ENCODE data around the gene FAM180B. TPM values are rescaled to one million over a fixed set of nuclear protein-coding genes. Genes with fewer than 3 reads are reported as not detected.

FAM180B gene
- total RNA-seq, 2 donors from 2014 or later, result not detected

DNA sequence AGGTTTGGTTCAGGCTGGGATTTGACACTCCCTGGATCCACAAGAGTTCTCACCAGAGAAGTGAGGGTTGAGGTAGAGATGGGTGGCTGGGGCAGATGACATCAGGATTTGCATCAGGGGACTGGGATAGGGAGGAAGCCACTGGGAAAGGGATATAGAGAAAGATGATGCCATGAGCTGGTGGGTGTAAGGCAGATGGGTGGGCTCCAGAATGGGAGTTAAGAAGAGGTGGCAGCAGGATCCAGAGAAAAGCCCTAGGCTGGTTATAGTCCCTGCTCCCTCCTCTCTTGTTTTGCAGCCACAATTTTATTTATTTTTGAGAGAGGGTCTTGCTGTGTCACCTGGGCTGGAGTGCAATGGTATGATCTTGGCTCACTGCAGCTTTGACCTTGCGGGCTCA lies 9.5 kb downstream of the FAM180B start:
- no peak overlapping the region for H3K27ac Mint-ChIP-seq
- H3K4me3 Mint-ChIP-seq, result no peak overlapping the region
- no peaks in the 10 kb centered on the region for H3K9me3 Mint-ChIP-seq
- peaks cover 5% of the 10 kb centered on the region for H3K4me1 Mint-ChIP-seq
- no peak for ATAC-seq (replicated peaks)
- H3K36me3 Mint-ChIP-seq (ENCODE audit: low read depth), result peaks cover 9% of the 10 kb centered on the region
- H3K27me3 Mint-ChIP-seq, result peaks cover 23% of the 10 kb centered on the region

DNA sequence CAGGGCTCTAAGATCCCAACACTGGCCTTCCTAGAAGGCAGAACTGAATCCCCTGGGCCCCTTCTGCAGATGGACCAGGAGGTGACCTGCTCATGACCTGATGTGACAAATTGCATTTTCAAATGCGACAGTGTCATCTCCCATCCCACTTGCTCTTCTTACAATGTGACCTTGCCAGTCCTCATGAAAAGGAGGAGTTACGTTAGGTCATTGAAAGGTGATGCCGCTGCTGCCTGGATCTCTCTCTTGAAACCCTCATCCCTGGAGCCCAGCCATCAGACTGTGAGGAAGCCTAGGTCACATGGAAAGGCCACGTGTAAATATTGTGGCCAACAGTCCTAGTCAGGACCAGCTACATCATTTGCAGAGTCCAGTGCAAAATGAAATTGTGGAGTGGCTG lies 13.4 kb downstream of the FAM180B start:
- no peak for ATAC-seq (replicated peaks)
- Mint-ChIP-seq H3K4me1 (no peaks in the 10 kb centered on the region), H3K4me3 (no peak overlapping the region), H3K27me3 (peaks cover 9% of the 10 kb centered on the region), H3K27ac (no peak overlapping the region), H3K36me3 (ENCODE audit: low read depth) (peaks cover 9% of the 10 kb centered on the region), H3K9me3 (no peaks in the 10 kb centered on the region)

DNA sequence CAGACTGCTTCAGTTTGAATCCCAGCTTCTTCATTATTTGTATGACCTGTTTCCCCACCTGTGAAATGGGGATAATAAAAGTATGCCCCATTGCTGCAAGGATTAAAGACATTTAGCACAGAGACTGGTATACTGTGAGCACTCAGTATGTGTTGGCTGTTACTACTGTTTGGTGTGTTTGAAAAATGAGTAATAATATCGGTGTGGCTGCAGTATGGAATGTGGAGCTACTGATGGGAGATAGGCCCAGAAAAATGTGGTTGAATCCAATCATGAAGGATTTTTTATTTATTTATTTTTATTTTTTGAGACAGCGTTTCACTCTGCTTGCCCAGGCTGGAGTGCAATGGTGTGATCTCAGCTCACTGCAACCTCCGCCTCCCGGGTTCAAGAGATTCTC lies 16.8 kb downstream of the FAM180B start:
- no peak for ATAC-seq (replicated peaks)
- Mint-ChIP-seq H3K27me3 (no peaks in the 10 kb centered on the region), H3K27ac (no peak overlapping the region), H3K36me3 (ENCODE audit: low read depth) (peaks cover 25% of the 10 kb centered on the region), H3K9me3 (no peaks in the 10 kb centered on the region), H3K4me1 (no peaks in the 10 kb centered on the region), H3K4me3 (no peak overlapping the region)

DNA sequence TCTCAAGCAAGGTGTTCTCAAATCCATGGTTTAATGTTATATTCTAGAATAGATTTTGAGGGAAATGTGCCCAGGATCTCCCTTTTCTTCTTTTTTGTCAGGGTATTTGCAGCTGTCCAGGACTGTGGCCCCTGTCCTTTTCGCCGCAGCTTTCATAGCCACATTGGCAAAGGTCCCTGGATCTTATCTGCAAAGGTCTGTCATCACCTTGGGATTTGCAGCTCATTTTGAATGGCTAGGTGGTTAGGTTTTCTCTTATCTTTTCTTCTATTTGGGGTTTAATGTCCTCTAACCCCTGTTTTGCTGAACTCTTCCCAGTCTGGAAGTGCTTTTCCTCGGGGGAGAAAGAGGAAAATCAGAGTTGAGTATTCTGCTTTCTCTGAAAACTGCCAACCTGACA lies 19.4 kb downstream of the FAM180B start:
- H3K27ac Mint-ChIP-seq, result no peak overlapping the region
- peaks cover 5% of the 10 kb centered on the region for H3K4me1 Mint-ChIP-seq
- no peaks in the 10 kb centered on the region for H3K27me3 Mint-ChIP-seq
- H3K36me3 Mint-ChIP-seq (ENCODE audit: low read depth), result peaks cover 33% of the 10 kb centered on the region
- no peaks in the 10 kb centered on the region for H3K9me3 Mint-ChIP-seq
- ATAC-seq (replicated peaks), result no peak
- no peak overlapping the region for H3K4me3 Mint-ChIP-seq

DNA sequence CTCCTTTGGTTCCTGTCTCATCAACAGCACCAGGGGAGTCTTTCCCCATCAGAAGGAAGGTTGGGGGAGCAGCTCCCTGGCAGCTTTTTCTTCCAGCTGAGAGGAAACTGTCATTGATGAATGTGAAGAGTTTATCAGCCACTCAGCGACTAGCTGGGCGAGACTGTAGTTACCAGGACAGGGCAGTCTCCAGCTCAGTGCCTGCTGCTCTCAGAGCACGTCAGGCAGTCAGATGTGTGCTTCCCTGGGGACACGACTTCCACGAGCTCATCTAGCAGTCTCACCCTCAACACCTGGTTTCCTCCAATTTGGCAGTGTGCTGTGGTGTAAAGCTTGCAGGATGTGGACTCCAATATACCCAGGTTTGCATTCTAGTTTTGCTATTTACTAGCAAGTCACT lies 20.3 kb downstream of the FAM180B start:
- H3K4me1 Mint-ChIP-seq, result peaks cover 5% of the 10 kb centered on the region
- H3K4me3 Mint-ChIP-seq, result no peak overlapping the region
- H3K27me3 Mint-ChIP-seq, result no peaks in the 10 kb centered on the region
- ATAC-seq (replicated peaks), result no peak
- H3K36me3 Mint-ChIP-seq (ENCODE audit: low read depth), result peaks cover 35% of the 10 kb centered on the region
- no peak overlapping the region for H3K27ac Mint-ChIP-seq
- no peaks in the 10 kb centered on the region for H3K9me3 Mint-ChIP-seq

DNA sequence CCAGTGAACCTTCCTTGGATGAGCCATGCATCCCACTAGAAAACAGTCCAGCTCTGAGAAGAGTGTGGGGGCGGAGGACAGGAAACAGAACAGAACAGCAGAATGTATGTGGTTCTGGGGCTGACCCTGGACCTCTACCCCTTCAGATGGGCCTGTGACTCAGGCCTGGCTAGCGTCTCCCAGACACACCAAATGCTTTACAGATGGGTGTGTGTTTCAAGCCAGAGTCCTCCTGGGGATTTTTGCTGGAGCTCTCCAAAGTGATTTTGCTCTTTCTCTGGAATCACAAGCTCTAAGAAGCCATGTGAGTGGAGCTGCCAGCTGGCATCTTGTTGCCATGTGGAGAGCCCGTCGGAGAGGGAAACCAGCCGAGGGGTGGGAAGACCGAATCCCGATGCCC lies 20.9 kb downstream of the FAM180B start:
- H3K4me1 Mint-ChIP-seq, result peaks cover 5% of the 10 kb centered on the region

DNA sequence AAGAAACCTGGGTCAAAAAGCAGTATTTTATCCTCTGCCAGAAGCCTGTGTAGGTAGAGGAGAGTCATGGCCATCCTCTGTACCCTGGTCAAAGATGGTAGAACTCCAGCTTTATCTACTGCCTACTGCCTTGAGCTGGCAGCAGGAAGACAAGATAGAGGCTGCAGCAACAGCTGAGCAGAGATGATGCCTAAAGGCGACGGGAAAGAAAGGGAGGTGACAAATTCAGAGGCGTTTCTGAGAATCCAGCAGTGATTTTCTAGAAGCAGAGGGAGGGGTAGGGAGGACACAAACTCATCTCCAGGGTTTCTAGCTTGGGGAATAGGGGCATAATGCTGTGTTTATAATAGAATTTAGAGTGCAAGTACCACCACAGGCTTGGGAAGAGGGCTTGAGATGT lies 23.2 kb downstream of the FAM180B start:
- peaks cover 5% of the 10 kb centered on the region for H3K4me1 Mint-ChIP-seq
- H3K27me3 Mint-ChIP-seq, result no peaks in the 10 kb centered on the region
- ATAC-seq (replicated peaks), result no peak
- H3K27ac Mint-ChIP-seq, result no peak overlapping the region
- H3K36me3 Mint-ChIP-seq (ENCODE audit: low read depth), result peaks cover 35% of the 10 kb centered on the region
- H3K4me3 Mint-ChIP-seq, result no peak overlapping the region
- no peaks in the 10 kb centered on the region for H3K9me3 Mint-ChIP-seq

More for the DNA sequence above, 20.9 kb downstream of the FAM180B start:
- no peaks in the 10 kb centered on the region for H3K27me3 Mint-ChIP-seq
- no peaks in the 10 kb centered on the region for H3K9me3 Mint-ChIP-seq
- H3K36me3 Mint-ChIP-seq (ENCODE audit: low read depth), result peaks cover 35% of the 10 kb centered on the region
- H3K4me3 Mint-ChIP-seq, result no peak overlapping the region
- no peak for ATAC-seq (replicated peaks)
- H3K27ac Mint-ChIP-seq, result no peak overlapping the region

DNA sequence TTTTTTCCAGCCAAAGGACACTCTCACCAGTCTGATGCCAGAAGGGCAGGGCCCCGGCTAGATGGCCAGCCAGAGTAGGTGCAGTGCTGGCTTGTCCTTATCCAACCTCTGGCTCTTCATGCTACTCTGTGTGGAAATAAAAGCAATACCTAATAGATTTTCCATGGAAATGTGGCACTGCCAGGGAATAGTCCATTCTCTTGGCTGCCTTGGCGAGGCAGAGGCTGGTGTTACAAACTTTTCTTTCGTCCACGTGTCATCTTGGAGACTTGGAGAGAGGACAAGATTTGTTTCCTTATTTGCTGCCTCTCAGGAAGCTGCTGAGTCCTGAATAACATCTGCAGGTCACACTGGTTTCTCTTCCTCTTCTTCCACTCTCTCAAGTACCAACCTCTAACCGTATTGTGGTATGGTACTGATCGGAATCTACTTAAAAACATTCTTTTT lies 24.9 kb downstream of the FAM180B start:
- Mint-ChIP-seq H3K36me3 (ENCODE audit: low read depth) (peaks cover 28% of the 10 kb centered on the region), H3K27ac (no peak overlapping the region), H3K27me3 (no peaks in the 10 kb centered on the region), H3K9me3 (no peaks in the 10 kb centered on the region), H3K4me3 (no peak overlapping the region), H3K4me1 (peaks cover 5% of the 10 kb centered on the region)
- no peak for ATAC-seq (replicated peaks)

DNA sequence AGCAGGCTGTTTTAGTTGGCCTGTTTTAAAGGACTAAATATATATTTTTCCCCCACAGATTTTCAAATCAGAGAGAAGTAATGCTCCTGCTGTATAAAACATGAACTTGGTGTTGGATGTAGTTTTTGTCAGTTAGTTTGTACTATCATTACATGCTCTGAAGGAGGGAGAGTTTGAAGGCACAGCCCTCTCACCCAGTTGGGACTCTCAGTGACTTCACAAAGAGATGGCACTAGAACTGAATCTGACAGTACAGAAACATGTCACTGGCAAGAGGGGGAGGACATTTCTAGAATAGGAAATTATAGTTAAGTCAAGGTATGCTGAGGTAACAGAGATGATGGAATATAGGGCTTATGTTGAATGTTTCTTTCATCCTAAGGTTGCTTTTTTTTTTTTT lies 28.8 kb downstream of the FAM180B start:
- no peak for ATAC-seq (replicated peaks)
- Mint-ChIP-seq H3K27ac (peak overlapping the region; percentile 56), H3K4me1 (no peaks in the 10 kb centered on the region), H3K9me3 (no peaks in the 10 kb centered on the region), H3K4me3 (no peak overlapping the region), H3K36me3 (ENCODE audit: low read depth) (peaks cover 54% of the 10 kb centered on the region), H3K27me3 (no peaks in the 10 kb centered on the region)

DNA sequence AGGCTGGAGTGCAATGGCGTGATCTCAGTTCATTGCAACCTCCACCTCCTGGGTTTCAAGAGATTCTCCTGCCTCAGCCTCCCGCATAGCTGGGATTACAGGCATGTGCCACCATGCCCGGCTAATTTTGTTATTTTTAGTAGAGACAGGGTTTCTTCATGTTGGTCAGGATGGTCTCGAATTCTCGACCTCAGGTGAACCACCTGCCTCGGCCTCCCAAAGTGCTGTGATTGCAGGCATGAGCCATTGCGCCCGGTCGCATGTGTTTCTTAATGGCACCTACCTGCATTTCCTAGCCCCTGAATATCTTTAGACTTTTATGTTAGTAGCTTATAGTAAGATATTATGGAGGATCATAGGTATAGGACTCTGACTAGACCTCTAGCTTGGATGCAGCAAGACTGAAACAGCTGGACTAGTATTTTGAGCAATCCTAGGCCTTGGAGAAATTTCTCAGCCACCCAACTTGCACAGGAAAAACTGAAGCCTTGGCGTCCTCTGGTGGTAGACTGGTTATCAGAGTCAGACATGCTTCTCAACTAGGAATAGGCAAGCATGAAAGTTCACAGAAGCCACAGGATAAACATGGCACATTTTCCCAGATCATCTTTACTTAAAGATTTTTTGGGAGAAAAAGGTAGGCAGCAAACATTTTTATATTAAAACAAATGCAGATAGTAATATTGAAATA lies 30.4 kb downstream of the FAM180B start:
- no peaks in the 10 kb centered on the region for H3K27me3 Mint-ChIP-seq
- H3K4me3 Mint-ChIP-seq, result no peak overlapping the region
- no peaks in the 10 kb centered on the region for H3K9me3 Mint-ChIP-seq
- H3K36me3 Mint-ChIP-seq (ENCODE audit: low read depth), result peaks cover 62% of the 10 kb centered on the region
- no peak for ATAC-seq (replicated peaks)
- H3K27ac Mint-ChIP-seq, result no peak overlapping the region
- no peaks in the 10 kb centered on the region for H3K4me1 Mint-ChIP-seq

DNA sequence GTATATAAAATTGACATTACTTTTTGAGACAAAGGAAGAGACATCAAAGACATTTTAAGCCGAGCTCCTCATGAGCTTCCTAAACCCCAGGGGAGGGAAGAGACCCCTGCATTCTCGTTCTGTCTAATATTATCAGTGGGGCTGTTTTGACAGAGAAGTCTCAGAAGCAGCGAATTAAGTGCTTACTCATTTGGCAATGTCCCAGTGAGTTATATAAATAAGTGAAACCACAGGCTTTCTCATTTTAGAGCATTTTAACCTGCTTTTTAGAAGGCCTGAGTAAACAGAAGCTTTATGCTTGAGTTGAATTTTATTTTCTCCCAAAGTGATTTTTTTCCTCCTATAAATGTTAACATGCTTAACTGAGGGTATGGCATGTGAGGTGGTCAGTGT lies 30.9 kb downstream of the FAM180B start:
- H3K27me3 Mint-ChIP-seq, result no peaks in the 10 kb centered on the region

DNA sequence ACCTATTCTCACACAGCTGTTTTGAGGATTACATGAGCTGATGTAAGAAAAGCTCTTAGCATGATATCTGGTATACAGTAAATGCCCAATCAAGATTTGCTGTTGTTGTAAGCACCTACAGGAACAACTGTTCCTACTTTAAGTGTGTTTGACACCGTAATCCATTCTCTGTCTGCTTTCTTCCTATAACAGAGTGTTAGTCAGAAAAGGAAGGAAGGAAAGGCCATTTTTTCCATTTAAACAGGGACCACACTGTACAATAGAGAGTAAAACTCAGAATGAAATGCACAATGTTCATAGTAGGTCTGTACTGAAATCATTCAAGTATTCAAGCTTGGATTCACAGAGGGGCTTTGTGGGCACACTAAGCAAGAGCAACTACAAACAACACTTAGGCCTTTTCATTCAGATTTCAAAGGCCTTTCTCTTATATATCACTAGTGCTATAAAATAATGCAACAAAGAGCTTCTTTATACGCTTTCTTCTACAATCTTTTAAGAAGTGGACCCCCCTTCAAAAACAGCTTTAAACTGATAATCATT lies 34.4 kb downstream of the FAM180B start:
- H3K27ac Mint-ChIP-seq, result peak overlapping the region; percentile 30
- H3K4me1 Mint-ChIP-seq, result no peaks in the 10 kb centered on the region
- H3K4me3 Mint-ChIP-seq, result no peak overlapping the region

More for the DNA sequence above, 30.9 kb downstream of the FAM180B start:
- H3K4me1 Mint-ChIP-seq, result no peaks in the 10 kb centered on the region
- no peaks in the 10 kb centered on the region for H3K9me3 Mint-ChIP-seq
- ATAC-seq (replicated peaks), result no peak
- peaks cover 68% of the 10 kb centered on the region for H3K36me3 Mint-ChIP-seq (ENCODE audit: low read depth)
- no peak overlapping the region for H3K27ac Mint-ChIP-seq
- no peak overlapping the region for H3K4me3 Mint-ChIP-seq

DNA sequence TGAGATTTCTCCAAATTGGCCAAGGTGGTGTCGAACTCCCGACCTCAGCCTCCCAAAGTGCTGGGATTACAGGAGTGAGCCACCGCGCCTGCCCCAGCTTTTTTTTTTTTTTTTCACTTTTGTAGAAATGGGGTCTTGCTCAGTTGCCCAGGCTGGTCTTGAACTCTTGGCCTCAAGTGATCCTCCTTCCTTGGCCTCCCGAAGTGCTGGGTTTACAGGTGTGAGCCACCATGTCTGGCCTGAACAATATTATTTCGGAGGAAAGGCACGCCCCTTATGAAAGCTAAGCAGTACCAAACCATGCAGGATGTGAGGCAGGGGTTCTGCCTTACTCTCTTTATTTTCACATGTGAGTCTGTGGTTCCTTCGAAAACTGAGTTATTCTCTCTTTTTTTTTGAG lies 39.8 kb downstream of the FAM180B start:
- Mint-ChIP-seq H3K9me3 (no peaks in the 10 kb centered on the region), H3K36me3 (ENCODE audit: low read depth) (peaks cover 98% of the 10 kb centered on the region), H3K4me1 (no peaks in the 10 kb centered on the region), H3K4me3 (no peak overlapping the region), H3K27me3 (no peaks in the 10 kb centered on the region), H3K27ac (no peak overlapping the region)
- ATAC-seq (replicated peaks), result no peak

More for the DNA sequence above, 34.4 kb downstream of the FAM180B start:
- Mint-ChIP-seq H3K27me3 (no peaks in the 10 kb centered on the region), H3K36me3 (ENCODE audit: low read depth) (peaks cover 98% of the 10 kb centered on the region), H3K9me3 (no peaks in the 10 kb centered on the region)
- no peak for ATAC-seq (replicated peaks)

DNA sequence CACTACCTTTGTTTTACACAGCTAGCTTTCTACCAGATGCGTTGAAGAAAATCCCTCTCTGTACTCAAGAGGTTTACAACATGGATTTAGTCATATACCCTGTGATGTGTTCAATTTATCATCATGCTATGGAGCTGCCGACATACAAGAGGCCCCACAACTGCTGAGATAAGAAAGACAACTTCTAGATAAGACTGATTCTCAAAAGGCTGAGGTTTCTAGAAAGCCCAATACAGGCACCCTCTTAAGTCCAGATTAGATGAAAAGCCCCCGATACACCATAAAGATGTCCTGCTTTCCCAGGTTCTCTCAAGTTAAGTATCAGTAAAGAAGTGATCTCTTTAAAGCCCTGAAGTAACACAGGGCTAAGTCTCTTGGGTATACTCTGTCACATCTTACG lies 41.5 kb downstream of the FAM180B start:
- ATAC-seq (replicated peaks), result no peak
- no peak overlapping the region for H3K27ac Mint-ChIP-seq
- no peak overlapping the region for H3K4me3 Mint-ChIP-seq
- H3K9me3 Mint-ChIP-seq, result no peaks in the 10 kb centered on the region
- no peaks in the 10 kb centered on the region for H3K4me1 Mint-ChIP-seq
- no peaks in the 10 kb centered on the region for H3K27me3 Mint-ChIP-seq
- peaks cover 98% of the 10 kb centered on the region for H3K36me3 Mint-ChIP-seq (ENCODE audit: low read depth)

DNA sequence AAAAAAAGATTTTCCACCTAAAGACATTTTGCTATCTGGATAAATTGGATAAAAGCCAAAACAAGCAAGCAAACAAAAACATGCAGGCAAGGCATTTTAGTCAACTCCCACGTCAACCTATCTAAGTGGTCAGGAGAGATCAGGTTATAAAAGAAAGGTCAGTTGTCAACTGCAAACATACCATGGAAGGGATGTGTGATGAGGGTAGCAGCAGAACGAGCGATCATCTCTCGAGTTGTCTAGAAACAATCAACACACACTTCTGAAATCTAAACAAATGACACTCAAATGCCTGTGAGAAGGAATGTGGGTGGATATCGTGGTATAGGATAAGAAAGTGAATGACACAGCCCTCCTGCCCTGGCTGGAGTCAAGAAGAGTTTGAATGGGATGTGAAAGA lies 45.0 kb downstream of the FAM180B start:
- no peaks in the 10 kb centered on the region for H3K4me1 Mint-ChIP-seq
- H3K27me3 Mint-ChIP-seq, result no peaks in the 10 kb centered on the region
- no peak overlapping the region for H3K4me3 Mint-ChIP-seq
- no peaks in the 10 kb centered on the region for H3K9me3 Mint-ChIP-seq
- ATAC-seq (replicated peaks), result no peak
- no peak overlapping the region for H3K27ac Mint-ChIP-seq
- peaks cover 99% of the 10 kb centered on the region for H3K36me3 Mint-ChIP-seq (ENCODE audit: low read depth)
